Activated T-cell treated with anti-CD3 and anti-CD28 coated beads, Interleukin-2, amount 50 U/mL, for 24 hours (primary cell): Measurements from ENCODE around the gene UNCX.

ENCODE experiments used
- DNase-seq: peaks from one replicate; pipeline ENCODE4 v3.0.0-alpha.2; 2020
- H3K27ac Mint-ChIP-seq: 2 replicates; pipeline ENCODE4 v1.8.0; 2020; ENCODE audit warnings: mild to moderate bottlenecking, mixed read lengths
- H3K27me3 Mint-ChIP-seq: 2 replicates; pipeline ENCODE4 v1.8.0; 2020; ENCODE audit warnings: mixed read lengths
- H3K36me3 Mint-ChIP-seq: 2 replicates; pipeline ENCODE4 v1.8.0; 2020; ENCODE audit warnings: low read depth, mixed read lengths
- H3K4me1 Mint-ChIP-seq: 2 replicates; pipeline ENCODE4 v1.8.0; 2020; ENCODE audit warnings: low read depth, mixed read lengths
- H3K4me3 Mint-ChIP-seq: 2 replicates; pipeline ENCODE4 v1.8.0; 2020; ENCODE audit warnings: mild to moderate bottlenecking, moderate library complexity, mixed read lengths
- H3K9me3 Mint-ChIP-seq: 2 replicates; pipeline ENCODE4 v1.8.0; 2020; ENCODE audit warnings: mixed read lengths

Gene UNCX

GRCh38 chr7:1234049-1234880, 1.6 kb downstream of the UNCX start:
- Mint-ChIP-seq H3K4me3 (peak overlapping the region; percentile 1), H3K27ac (peak overlapping the region; percentile 71), H3K36me3 (no peaks in the 10 kb centered on the region), H3K9me3 (no peaks in the 10 kb centered on the region), H3K27me3 (peaks cover 66% of the 10 kb centered on the region), H3K4me1 (peaks cover 28% of the 10 kb centered on the region)
- no peak for DNase-seq

- H3K27ac Mint-ChIP-seq, result peak overlapping the region; percentile 71
- H3K27me3 Mint-ChIP-seq, result peaks cover 73% of the 10 kb centered on the region
- H3K4me3 Mint-ChIP-seq, result peak overlapping the region; percentile 1
- H3K36me3 Mint-ChIP-seq, result no peaks in the 10 kb centered on the region
- peaks cover 28% of the 10 kb centered on the region for H3K4me1 Mint-ChIP-seq
- DNase-seq, result peak; percentile 35
- no peaks in the 10 kb centered on the region for H3K9me3 Mint-ChIP-seq
These were observed 2.3 kb downstream of the UNCX start for GRCh38 chr7:1234881-1235500.

GRCh38 chr7:1235501-1236131, 2.9 kb downstream of the UNCX start:
- peak overlapping the region; percentile 50 for H3K4me3 Mint-ChIP-seq
- H3K36me3 Mint-ChIP-seq, result no peaks in the 10 kb centered on the region
- peak overlapping the region; percentile 89 for H3K27ac Mint-ChIP-seq
- peaks cover 28% of the 10 kb centered on the region for H3K4me1 Mint-ChIP-seq
- peaks cover 76% of the 10 kb centered on the region for H3K27me3 Mint-ChIP-seq
- no peaks in the 10 kb centered on the region for H3K9me3 Mint-ChIP-seq
- peak; percentile 44 for DNase-seq

GRCh38 chr7:1236132-1236661, 3.5 kb downstream of the UNCX start:
- peak; percentile 34 for DNase-seq
- H3K27me3 Mint-ChIP-seq, result peaks cover 74% of the 10 kb centered on the region
- H3K9me3 Mint-ChIP-seq, result no peaks in the 10 kb centered on the region
- no peaks in the 10 kb centered on the region for H3K36me3 Mint-ChIP-seq
- H3K27ac Mint-ChIP-seq, result no peak overlapping the region
- no peak overlapping the region for H3K4me3 Mint-ChIP-seq
- peaks cover 30% of the 10 kb centered on the region for H3K4me1 Mint-ChIP-seq

- peak overlapping the region; percentile 52 for H3K27ac Mint-ChIP-seq
- H3K4me1 Mint-ChIP-seq, result peaks cover 24% of the 10 kb centered on the region
- H3K9me3 Mint-ChIP-seq, result no peaks in the 10 kb centered on the region
- peak overlapping the region; percentile 51 for H3K4me3 Mint-ChIP-seq
- H3K36me3 Mint-ChIP-seq, result no peaks in the 10 kb centered on the region
- peaks cover 70% of the 10 kb centered on the region for H3K27me3 Mint-ChIP-seq
- DNase-seq, result peak; percentile 28
These were observed 4.4 kb downstream of the UNCX start for GRCh38 chr7:1236831-1237701.

- peaks cover 22% of the 10 kb centered on the region for H3K4me1 Mint-ChIP-seq
- H3K4me3 Mint-ChIP-seq, result peak overlapping the region; percentile 23
- DNase-seq, result peak; percentile 32
- H3K9me3 Mint-ChIP-seq, result no peaks in the 10 kb centered on the region
- H3K27ac Mint-ChIP-seq, result peak overlapping the region; percentile 79
- peaks cover 67% of the 10 kb centered on the region for H3K27me3 Mint-ChIP-seq
- H3K36me3 Mint-ChIP-seq, result no peaks in the 10 kb centered on the region
These were observed 5.1 kb downstream of the UNCX start for GRCh38 chr7:1237704-1238255.

- peaks cover 22% of the 10 kb centered on the region for H3K4me1 Mint-ChIP-seq
- no peaks in the 10 kb centered on the region for H3K36me3 Mint-ChIP-seq
- H3K27me3 Mint-ChIP-seq, result peaks cover 71% of the 10 kb centered on the region
- no peak overlapping the region for H3K27ac Mint-ChIP-seq
- H3K9me3 Mint-ChIP-seq, result no peaks in the 10 kb centered on the region
- DNase-seq, result no peak
- H3K4me3 Mint-ChIP-seq, result no peak overlapping the region
These were observed 5.8 kb downstream of the UNCX start for GRCh38 chr7:1238450-1238882.

GRCh38 chr7:1238931-1239802, 6.5 kb downstream of the UNCX start:
- Mint-ChIP-seq H3K4me3 (no peak overlapping the region), H3K27ac (peak overlapping the region; percentile 44), H3K9me3 (no peaks in the 10 kb centered on the region), H3K36me3 (no peaks in the 10 kb centered on the region), H3K4me1 (peaks cover 21% of the 10 kb centered on the region), H3K27me3 (peaks cover 71% of the 10 kb centered on the region)
- no peak for DNase-seq

GRCh38 chr7:1239803-1240516, 7.3 kb downstream of the UNCX start:
- Mint-ChIP-seq H3K27me3 (peaks cover 71% of the 10 kb centered on the region), H3K27ac (no peak overlapping the region), H3K36me3 (no peaks in the 10 kb centered on the region), H3K4me3 (no peak overlapping the region), H3K4me1 (peaks cover 13% of the 10 kb centered on the region), H3K9me3 (no peaks in the 10 kb centered on the region)
- DNase-seq, result no peak

- Mint-ChIP-seq H3K4me1 (peaks cover 10% of the 10 kb centered on the region), H3K4me3 (no peak overlapping the region), H3K27ac (peak overlapping the region; percentile 71), H3K36me3 (no peaks in the 10 kb centered on the region), H3K27me3 (peaks cover 74% of the 10 kb centered on the region), H3K9me3 (no peaks in the 10 kb centered on the region)
- DNase-seq, result no peak
These were observed 8.0 kb downstream of the UNCX start for GRCh38 chr7:1240517-1241257.

GRCh38 chr7:1241258-1241602, 8.6 kb downstream of the UNCX start:
- peaks cover 78% of the 10 kb centered on the region for H3K27me3 Mint-ChIP-seq
- no peak overlapping the region for H3K27ac Mint-ChIP-seq
- peaks cover 8% of the 10 kb centered on the region for H3K4me1 Mint-ChIP-seq
- no peaks in the 10 kb centered on the region for H3K9me3 Mint-ChIP-seq
- H3K4me3 Mint-ChIP-seq, result no peak overlapping the region
- no peak for DNase-seq
- no peaks in the 10 kb centered on the region for H3K36me3 Mint-ChIP-seq

GRCh38 chr7:1241603-1242255, 9.1 kb downstream of the UNCX start:
- no peak for DNase-seq
- Mint-ChIP-seq H3K4me3 (no peak overlapping the region), H3K36me3 (no peaks in the 10 kb centered on the region), H3K4me1 (peaks cover 10% of the 10 kb centered on the region), H3K27ac (peak overlapping the region; percentile 26), H3K27me3 (peaks cover 83% of the 10 kb centered on the region), H3K9me3 (no peaks in the 10 kb centered on the region)
